ENCODE measurements around the gene FJX1. TPM values are rescaled to one million over a fixed set of nuclear protein-coding genes. Genes with fewer than 3 reads are reported as not detected.

Gene FJX1
- total and polyA plus RNA-seq, 3 donors from 2014 or later, result 2.0 to 5.1 (median 2.8) TPM

GRCh38 chr11:35615921-35616900, 2.0 kb upstream of the FJX1 start:
- peak; percentile 16 for DNase-seq
- Histone ChIP-seq H3K36me3 (ENCODE audit: low read depth, missing control alignments) (no peaks in the 10 kb centered on the region), H3K27me3 (no peaks in the 10 kb centered on the region), H3K9me3 (no peaks in the 10 kb centered on the region), H3K4me1 (peaks cover 6% of the 10 kb centered on the region), H3K27ac (no peak overlapping the region), H3K4me3 (no peak overlapping the region)
- TF ChIP-seq CTCF (IDR thresholded peaks at IDR 0.05) (peak; percentile 76 to 92 (median 85)), POLR2A (IDR thresholded peaks at IDR 0.05) (no peak)
- intact Hi-C loops (cut with DNase I; ENCODE audit: low total_unique reads), result loop anchor here (5.0 to 10.0 kb wide), 2 partner anchors 209 to 651 kb away; no protein-coding TSS in a partner anchor
- WGBS, 2 donors, result 21 to 24% methylated on average over 8 of the region's 8 CpGs

GRCh38 chr11:35617316-35617686, 959 bp upstream of the FJX1 start:
- H3K4me3 ChIP-seq, result peak overlapping the region; percentile 61 to 62
- 44 to 55% methylated on average over 7 of the region's 7 CpGs for WGBS, 2 donors
- no peak for DNase-seq

GRCh38 chr11:35618497-35619115, 346 bp downstream of the FJX1 start:
- 4% methylated on average over 10 of the region's 91 CpGs; no CpG with 5 or more reads in 1 of the 2 donors for WGBS, 2 donors
- TF ChIP-seq CTCF (IDR thresholded peaks at IDR 0.05) (no peak), POLR2A (IDR thresholded peaks at IDR 0.05) (no peak)
- H3K4me1 ChIP-seq, result peaks cover 6% of the 10 kb centered on the region
- peak overlapping the region; percentile 61 to 62 for H3K4me3 ChIP-seq
- peak overlapping the region in 1 of 2 donors; percentile 79 for H3K27ac ChIP-seq
- H3K27me3 ChIP-seq, result no peaks in the 10 kb centered on the region
- peak; percentile 30 for DNase-seq
- H3K36me3 ChIP-seq (ENCODE audit: low read depth, missing control alignments), result no peaks in the 10 kb centered on the region
- intact Hi-C loops (cut with DNase I; ENCODE audit: low total_unique reads), result loop anchor here (5.0 to 10.0 kb wide), 2 partner anchors 206 to 649 kb away; no protein-coding TSS in a partner anchor
- H3K9me3 ChIP-seq, result no peaks in the 10 kb centered on the region

More at GRCh38 chr11:35617316-35617686, 959 bp upstream of the FJX1 start:
- peaks cover 6% of the 10 kb centered on the region for H3K4me1 ChIP-seq
- intact Hi-C loops (cut with DNase I; ENCODE audit: low total_unique reads), result loop anchor here (5.0 to 10.0 kb wide), 2 partner anchors 208 to 650 kb away; no protein-coding TSS in a partner anchor
- no peak for TF ChIP-seq CTCF (IDR thresholded peaks at IDR 0.05)
- no peak for TF ChIP-seq POLR2A (IDR thresholded peaks at IDR 0.05)
- no peaks in the 10 kb centered on the region for H3K9me3 ChIP-seq
- H3K36me3 ChIP-seq (ENCODE audit: low read depth, missing control alignments), result no peaks in the 10 kb centered on the region
- no peak overlapping the region for H3K27ac ChIP-seq
- H3K27me3 ChIP-seq, result no peaks in the 10 kb centered on the region

GRCh38 chr11:35619116-35619854, 1.0 kb downstream of the FJX1 start:
- H3K4me3 ChIP-seq, result peak overlapping the region; percentile 56 to 62
- no peaks in the 10 kb centered on the region for H3K9me3 ChIP-seq
- H3K27me3 ChIP-seq, result no peaks in the 10 kb centered on the region
- intact Hi-C loops (cut with DNase I; ENCODE audit: low total_unique reads), result loop anchor here (5.0 to 10.0 kb wide), 2 partner anchors 206 to 648 kb away; no protein-coding TSS in a partner anchor
- DNase-seq, result peak; percentile 26
- peak overlapping the region in 1 of 2 donors; percentile 79 for H3K27ac ChIP-seq
- no peaks in the 10 kb centered on the region for H3K36me3 ChIP-seq (ENCODE audit: low read depth, missing control alignments)
- peaks cover 6% of the 10 kb centered on the region for H3K4me1 ChIP-seq
- no peak for TF ChIP-seq CTCF (IDR thresholded peaks at IDR 0.05)
- no peak for TF ChIP-seq POLR2A (IDR thresholded peaks at IDR 0.05)
- 0 to 2% methylated on average over 10 to 69 of the region's 84 CpGs for WGBS, 2 donors
